ENCODE results near the gene PRSS27.

GRCh38 chr16:2689968-2690801 is 29.8 kb downstream of the PRSS27 start:
- TF ChIP-seq POLR2AphosphoS5 (IDR thresholded peaks at IDR 0.05; ENCODE audit: low read depth, low read length): no peak
- TF ChIP-seq PHF8 (conservative IDR thresholded peaks at IDR 0.05; ENCODE audit: low read depth, low read length): no peak
- no peak for TF ChIP-seq CTCF (IDR thresholded peaks at IDR 0.05; ENCODE audit: control extremely low read depth in 1 of 3, insufficient read depth in 1 of 3, low read depth in 1 of 3, low read length in 3 of 3)
- no peak for TF ChIP-seq MAFK (IDR thresholded peaks at IDR 0.05; ENCODE audit: low read depth, low read length)
- TF ChIP-seq CHD1 (IDR thresholded peaks at IDR 0.05; ENCODE audit: low read depth, low read length): no peak
- no peak for TF ChIP-seq SRF (IDR thresholded peaks at IDR 0.05; ENCODE audit: low read depth, low read length)
- no peak for TF ChIP-seq ATF2 (IDR thresholded peaks at IDR 0.05; ENCODE audit: low read length)
- TF ChIP-seq USF2 (IDR thresholded peaks at IDR 0.05; ENCODE audit: low read length): no peak
